NCI-H1105 (cell line): Measurements from ENCODE around the gene NLRP10.
"Not testable (repeated sequence)": the region's sequence is repeated elsewhere in the genome, so short reads cannot be mapped to it uniquely, and the experiment has no call there.

Experiments used
- DNase-seq: peaks from one replicate; lab custom pipeline; 2025; lab: John Stamatoyannopoulos, UW

NLRP10 gene

DNA sequence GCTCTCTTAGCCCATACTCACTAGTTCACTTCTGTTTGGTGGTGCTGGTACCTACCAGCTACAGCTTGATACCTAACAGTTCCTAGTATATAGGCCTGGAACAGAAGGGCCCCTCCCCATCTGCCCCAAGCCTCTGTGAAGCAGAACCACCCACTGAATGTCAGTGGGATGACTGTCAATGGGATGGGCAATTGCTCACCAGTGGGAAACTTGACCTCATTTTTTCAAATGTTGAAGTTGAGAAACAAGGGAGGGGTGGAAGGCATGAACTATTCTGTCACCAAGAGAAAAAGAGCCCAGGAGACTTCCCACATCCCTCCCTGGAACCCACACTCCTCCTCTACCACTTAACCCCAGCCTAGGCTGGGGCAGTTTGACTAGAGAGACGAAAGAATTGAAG is at the start of gene NLRP10:
Gene NLRP10 (minus strand): TSS at position 62 of the 400 bp plus-strand sequence. CDS start 1,952 bp downstream, outside the sequence.
- DNase-seq: no peak

- DNase-seq: no peak
Observed at GRCh38 chr11:8013833-8014232, 48.6 kb upstream of the NLRP10 start.

DNA sequence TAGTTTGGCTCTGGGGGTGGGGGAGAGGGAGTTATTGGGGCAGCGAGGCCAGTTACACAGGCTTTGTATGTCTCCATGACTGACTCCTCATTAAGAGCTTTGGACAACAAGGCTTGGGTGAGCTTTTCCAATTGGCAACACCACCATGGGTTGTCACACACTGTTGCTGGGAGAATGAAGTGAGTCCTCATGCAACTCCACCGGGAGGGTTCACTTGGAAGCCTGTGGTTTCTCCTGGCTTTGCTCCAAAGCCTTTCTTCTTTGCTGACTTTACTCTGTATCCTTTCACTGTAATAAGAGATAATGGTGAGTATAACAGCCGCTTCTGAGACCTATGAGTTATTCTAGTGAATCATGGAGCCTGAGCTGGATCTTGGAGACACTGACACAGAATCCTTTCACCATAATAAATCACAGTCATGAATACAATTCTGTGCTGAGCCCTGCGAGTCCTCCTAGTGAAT is 46.8 kb upstream of the NLRP10 start:
- DNase-seq: no peak

- DNase-seq: no peak
Observed at GRCh38 chr11:8011371-8011770, 46.1 kb upstream of the NLRP10 start.

GRCh38 chr11:8009856-8010255 is 44.6 kb upstream of the NLRP10 start:
- no peak for DNase-seq

DNA sequence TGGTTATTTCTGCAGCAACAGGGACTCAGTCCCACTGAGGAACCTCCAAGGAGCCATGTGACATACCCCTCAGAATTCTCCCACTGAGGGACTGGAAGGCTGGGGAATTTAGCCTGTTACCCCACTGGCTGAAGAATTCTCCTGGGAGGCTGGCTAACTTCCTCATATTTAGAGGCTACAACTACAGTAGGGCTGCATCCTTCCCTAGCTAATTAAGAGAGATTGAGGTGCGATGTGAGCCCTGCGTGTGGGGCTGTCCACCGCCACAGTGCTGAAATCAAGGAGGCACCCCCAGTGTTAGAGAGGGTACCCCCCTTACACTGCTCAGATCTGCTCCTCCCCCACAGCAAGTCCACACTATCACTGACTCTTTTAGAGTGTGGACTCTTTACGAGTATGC is 43.0 kb upstream of the NLRP10 start:
- no peak for DNase-seq

GRCh38 chr11:8006349-8006977 is 41.2 kb upstream of the NLRP10 start:
- DNase-seq: peak; percentile 14

- no peak for DNase-seq
Observed at GRCh38 chr11:8005556-8005955, 40.3 kb upstream of the NLRP10 start.

GRCh38 chr11:8004008-8004407 is 38.8 kb upstream of the NLRP10 start:
- DNase-seq: no peak

- no peak for DNase-seq
Observed at GRCh38 chr11:8003187-8003586, 37.9 kb upstream of the NLRP10 start.

- no peak for DNase-seq
Observed at GRCh38 chr11:8002676-8003075, 37.4 kb upstream of the NLRP10 start.

DNA sequence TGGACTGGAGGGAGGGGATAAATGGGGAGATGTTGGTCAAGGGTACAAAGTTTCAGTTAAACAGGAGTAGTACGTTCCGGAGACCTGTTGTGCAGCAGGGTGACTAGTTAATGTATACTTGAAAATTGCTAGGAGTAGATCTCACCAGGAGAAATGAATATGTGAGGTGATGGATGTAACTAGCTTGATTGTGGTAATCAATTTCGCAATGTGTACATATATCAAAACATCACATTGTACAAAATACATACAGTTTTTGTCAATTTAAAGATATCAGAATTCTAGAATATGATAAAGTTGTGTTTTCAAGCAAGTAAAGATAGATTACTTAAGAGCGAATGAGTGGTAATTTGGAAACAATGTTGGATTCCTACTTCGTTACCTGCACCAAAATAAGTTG is 35.1 kb upstream of the NLRP10 start:
- no peak for DNase-seq

DNA sequence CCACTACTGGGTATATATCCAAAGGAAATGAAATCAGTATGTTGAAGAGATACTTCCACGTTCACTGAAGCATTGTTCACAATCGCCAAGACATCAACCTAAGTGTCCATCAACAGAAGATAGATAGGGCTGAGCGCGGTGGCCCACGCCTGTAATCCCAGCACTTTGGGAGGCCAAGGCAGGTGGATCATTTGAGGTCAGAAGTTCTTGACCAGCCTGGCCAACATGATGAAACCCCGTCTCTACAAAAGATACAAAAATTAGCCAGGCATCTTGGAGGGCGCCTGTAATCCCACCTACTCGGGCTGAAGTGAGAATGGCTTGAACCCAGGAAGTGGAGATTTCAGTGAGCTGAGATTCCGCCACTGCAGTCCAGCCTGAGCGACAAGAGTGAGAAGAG is 34.5 kb upstream of the NLRP10 start:
- no peak for DNase-seq

DNA sequence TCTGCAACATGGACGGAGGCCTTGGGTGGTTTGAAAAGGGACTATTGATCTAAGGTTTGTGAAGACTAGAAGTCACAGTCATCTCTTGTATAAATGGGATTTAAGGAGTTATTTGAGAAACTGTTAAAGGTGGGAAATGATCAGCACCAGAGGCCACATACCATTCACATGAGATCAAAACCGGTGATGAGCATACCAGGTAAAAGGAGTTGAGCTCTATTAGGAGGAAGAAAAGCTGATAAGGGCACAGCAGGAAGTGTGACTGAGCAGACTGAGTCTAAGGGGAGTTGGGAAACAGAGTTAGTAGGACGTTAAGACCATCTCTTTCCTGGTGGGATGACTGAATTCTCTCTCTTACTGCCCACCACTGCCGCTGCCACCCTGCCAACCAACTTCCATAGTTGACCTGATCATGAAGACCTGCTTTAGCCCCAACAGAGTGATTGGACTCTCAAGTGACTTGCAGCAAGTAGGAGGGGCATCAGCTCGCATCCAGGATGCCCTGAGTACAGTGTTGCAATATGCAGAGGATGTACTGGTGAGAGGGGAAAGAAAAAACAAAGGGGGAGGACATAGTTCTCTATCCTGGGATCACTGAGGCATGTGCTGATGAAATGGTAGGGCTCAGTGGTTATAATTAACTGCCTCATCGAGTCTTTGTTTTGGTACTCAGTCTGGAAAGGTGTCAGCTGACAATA is 29.5 kb upstream of the NLRP10 start:
- no peak for DNase-seq

- not testable (repeated sequence) for DNase-seq
Observed at GRCh38 chr11:7987560-7987883, 22.3 kb upstream of the NLRP10 start.

- DNase-seq: peak; percentile 99
Observed at GRCh38 chr11:7986768-7987559, 21.7 kb upstream of the NLRP10 start, which contains the start of gene EIF3F. EIF3F (plus strand) TSS chr11:7987337; CDS start chr11:7987353, 16 bp downstream.

DNA sequence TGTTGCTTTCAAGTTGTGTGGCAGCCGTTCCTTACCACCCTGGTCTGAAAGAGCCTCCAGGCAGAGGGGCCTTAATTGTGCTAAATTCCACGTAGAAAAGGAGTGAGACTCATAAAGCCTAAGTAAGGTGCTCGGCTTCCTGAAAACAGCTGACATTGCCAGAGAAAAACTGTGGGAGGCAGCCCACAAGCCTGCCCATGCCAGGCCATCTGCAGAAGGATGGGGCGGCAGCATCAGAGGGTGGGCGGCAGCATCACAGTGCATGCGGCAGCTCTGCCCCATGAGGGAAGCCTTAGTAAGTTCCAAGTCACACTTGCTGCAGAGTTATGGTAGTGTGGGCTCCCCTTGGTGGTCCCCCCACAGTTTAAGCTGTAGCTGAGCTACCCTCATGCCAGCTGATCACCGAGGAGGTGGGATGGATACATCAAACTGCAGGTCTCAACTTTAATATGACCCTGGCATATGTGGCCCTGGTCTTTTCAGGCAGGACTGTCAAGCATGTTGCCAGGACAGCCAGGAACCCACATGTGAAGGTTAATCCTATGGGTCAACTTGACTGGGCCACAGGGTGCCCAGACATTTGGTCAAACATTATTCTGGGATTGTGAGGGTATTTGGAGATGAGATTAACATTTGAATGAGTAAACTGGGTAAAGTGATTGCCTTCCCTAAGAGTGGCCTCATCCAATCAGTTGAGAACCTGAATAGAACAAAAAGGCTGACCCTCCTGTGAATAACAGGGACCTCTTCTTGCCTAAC is 18.8 kb upstream of the NLRP10 start:
- DNase-seq: no peak

DNA sequence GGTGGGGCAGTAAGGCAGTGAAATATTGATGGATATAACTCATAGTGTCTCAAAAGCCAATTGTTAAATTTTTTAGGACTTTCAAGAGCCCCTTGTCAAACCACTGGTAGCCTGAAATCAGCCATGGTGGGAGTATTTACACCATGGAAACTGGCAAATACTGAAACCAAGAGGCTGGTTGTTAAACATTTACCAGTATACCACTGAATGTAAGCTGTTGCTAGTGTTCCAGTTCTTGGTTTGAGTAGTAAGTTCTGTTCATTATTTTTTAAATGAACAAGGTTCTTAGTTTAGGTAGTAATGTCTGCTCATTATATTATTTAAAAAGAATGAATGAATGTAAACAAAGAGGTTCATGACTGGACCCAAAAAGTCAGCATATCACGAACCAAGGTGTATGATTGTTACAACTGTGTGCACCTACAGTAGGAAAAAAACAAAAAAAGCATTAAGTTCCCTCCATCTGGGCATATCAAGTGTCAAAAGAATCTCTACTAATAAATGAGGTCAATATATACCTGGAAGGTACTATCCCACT is 17.4 kb upstream of the NLRP10 start:
- DNase-seq: no peak

GRCh38 chr11:7981619-7982157 is 16.4 kb upstream of the NLRP10 start:
- DNase-seq: no peak

DNA sequence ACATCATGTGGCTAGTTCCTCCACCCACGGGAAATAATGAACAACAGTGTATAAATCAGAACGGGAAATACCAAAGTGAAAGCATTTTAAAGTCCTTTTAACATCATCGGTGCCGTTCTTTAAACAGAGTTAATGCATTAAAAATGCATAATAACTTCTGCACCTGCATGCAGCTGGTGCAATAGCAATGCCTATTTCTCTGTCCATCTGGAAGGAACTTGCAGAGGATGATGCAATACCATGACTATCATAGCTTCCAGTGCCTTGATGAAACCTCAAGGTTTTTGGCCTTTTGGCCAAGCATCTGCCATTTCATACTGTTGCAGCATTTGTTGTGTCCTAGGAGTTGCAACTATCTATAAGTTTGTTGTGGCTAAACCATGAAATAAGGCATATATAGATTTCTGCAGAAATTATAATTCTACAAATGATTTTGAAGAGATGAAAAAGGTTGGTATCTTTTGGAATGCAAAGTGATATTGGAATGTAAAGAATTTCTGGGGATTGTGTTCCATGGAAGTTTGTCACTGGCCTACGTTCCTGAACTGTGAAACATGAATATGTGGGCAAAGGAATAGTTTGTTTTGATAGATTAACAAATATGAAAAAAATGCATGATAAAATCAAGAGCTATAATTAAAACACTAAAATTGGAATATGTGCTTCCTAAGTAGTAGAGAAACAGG is 12.1 kb upstream of the NLRP10 start:
- DNase-seq: no peak

- no peak for DNase-seq
Observed at GRCh38 chr11:7974668-7975067, 9.4 kb upstream of the NLRP10 start.
